Colonic mucosa (tissue), 4 donors: Measurements from ENCODE around the gene HOXB8. TPM values are rescaled to one million over a fixed set of nuclear protein-coding genes. Genes with fewer than 3 reads are reported as not detected.
A peak's percentile ranks its signal among the peaks of the same experiment; 100 is the strongest.

ENCODE experiments used
- DNase-seq: peaks from one replicate; pipeline ENCODE4 v3.0.0-alpha.2; 2020
- H3K27ac ChIP-seq: fragments of 200-600 bp; one replicate; pipeline ENCODE4 v1.8.0; 2021
- H3K27me3 ChIP-seq: fragments of 200-600 bp; one replicate; pipeline ENCODE4 v1.8.0; 2021
- H3K36me3 ChIP-seq: fragments of 200-600 bp; one replicate; pipeline ENCODE4 v1.8.0; 2021
- H3K4me1 ChIP-seq: fragments of 200-600 bp; one replicate; pipeline ENCODE4 v1.8.0; 2021; ENCODE audit warnings: mild to moderate bottlenecking
- H3K4me3 ChIP-seq: fragments of 200-600 bp; one replicate; pipeline ENCODE4 v1.8.0; 2021
- H3K9ac ChIP-seq, 2 donors: one replicate each; pipeline ENCODE4 v1.7.0; 2013; ENCODE audit warnings: control low read depth in 2 of 2, low read depth in 2 of 2, low read length in 2 of 2
- H3K9me3 ChIP-seq: fragments of 200-600 bp; one replicate; pipeline ENCODE4 v1.8.0; 2021
- intact Hi-C: fragments of 100-400 bp; cut with DNase I; formaldehyde crosslinking; loops from one replicate; pipeline ENCODE4 v1.14.1; 2022
- total RNA-seq, 2 donors: library from RNA; stranded (reverse); fragmentation: NEBNext Ultra II Directional in 1 of 2; extraction: Animal tissue kit (Norgen Biotek cat#: 25700) in 1 of 2; gene quantifications; one replicate each; pipeline ENCODE4 v1.2.1, GENCODE V29; 2021
- TF ChIP-seq, protein P1 (sequence below): fragments of 200-600 bp; IDR thresholded peaks from one replicate; pipeline ENCODE4 v1.8.0; 2022; ENCODE audit warnings: antibody characterized with exemption, mild to moderate bottlenecking
- donor health status: healthy.
- donor health status: DM: no; HTN: no; CAD: no.
- donor health status: DM: no; HTN: no; CAD: no.

HOXB8 gene
- total RNA-seq, 2 donors from 2014 or later, result 4.2 to 7.4 TPM

DNA sequence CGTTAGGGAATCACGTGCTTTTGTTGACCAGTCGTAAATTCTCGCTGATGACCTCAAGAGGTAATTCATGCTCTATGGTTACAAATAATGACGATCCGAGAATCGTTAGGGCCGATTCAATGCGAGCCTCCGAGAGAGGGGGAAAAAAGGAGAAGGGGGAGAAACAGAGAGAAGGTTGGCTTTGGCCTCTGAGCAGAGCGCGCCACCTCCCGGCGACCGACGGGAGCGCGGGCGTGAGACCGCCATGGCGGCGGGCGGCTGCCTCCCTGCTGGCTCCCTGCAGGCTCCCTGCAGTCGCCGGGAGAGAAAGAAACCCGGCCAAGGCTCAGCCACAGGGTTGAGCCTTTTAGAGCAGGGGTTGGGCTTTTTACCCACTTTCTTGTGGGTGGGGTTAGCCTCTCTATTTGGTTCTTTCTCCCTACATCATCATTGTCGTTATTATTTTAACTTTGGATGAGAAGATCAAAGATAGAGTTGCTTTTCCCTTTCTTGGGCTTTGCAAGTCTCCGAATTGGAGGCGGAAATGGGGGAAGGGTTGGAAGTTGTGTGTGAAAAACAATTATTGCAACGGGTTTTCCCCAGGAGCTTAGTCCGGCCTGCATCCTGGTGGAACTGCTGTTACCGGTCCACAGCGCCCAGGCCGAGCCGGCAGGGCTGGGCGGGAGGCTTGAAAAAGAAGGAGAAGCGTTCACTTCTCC is 21.1 kb downstream of the HOXB8 start:
- peak overlapping the region; percentile 19 to 40 for H3K9ac ChIP-seq
- no peaks in the 10 kb centered on the region for H3K9me3 ChIP-seq
- peaks cover 4% of the 10 kb centered on the region for H3K4me1 ChIP-seq
- no peaks in the 10 kb centered on the region for H3K27me3 ChIP-seq
- TF ChIP-seq, protein P1, sequence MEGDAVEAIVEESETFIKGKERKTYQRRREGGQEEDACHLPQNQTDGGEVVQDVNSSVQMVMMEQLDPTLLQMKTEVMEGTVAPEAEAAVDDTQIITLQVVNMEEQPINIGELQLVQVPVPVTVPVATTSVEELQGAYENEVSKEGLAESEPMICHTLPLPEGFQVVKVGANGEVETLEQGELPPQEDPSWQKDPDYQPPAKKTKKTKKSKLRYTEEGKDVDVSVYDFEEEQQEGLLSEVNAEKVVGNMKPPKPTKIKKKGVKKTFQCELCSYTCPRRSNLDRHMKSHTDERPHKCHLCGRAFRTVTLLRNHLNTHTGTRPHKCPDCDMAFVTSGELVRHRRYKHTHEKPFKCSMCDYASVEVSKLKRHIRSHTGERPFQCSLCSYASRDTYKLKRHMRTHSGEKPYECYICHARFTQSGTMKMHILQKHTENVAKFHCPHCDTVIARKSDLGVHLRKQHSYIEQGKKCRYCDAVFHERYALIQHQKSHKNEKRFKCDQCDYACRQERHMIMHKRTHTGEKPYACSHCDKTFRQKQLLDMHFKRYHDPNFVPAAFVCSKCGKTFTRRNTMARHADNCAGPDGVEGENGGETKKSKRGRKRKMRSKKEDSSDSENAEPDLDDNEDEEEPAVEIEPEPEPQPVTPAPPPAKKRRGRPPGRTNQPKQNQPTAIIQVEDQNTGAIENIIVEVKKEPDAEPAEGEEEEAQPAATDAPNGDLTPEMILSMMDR, result peak; percentile 74
- peak overlapping the region; percentile 63 for H3K27ac ChIP-seq
- intact Hi-C loops, result no loop called here
- peaks cover 8% of the 10 kb centered on the region for H3K36me3 ChIP-seq
- peak; percentile 72 for DNase-seq
- no peak overlapping the region for H3K4me3 ChIP-seq

DNA sequence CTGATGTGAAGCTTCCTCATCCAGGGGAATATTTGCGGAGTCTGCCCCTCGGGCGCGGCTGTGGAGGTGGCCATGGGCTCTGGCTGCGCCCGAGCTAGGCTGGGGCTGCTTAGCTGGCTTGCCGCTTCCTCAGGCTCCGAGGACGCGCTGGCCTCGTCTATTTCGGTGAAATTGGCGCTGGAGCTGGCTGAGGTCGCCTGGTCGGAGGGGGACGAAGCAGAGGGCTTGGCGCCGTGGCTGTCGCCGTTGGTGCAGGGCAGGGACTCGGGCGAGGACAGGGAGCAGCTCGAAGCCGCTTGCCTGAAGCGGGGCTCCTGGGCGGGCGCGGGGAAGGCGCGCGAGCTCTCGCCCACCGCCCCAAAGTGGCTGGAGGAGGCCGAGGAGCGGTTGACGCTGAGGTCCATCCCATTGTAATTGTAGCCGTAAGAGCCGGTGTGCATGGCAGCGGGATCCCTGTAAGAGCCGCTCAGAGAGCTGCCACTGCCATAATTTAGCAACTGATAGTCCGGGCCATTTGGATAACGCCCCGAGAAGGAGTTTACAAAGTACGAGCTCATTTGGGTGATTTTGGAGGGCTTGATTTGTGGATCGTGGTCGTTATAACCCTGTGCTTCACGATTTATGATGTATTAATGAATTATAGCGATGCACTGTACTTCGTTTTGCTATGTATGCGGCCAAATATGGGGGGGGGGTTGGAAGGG is 21.8 kb downstream of the HOXB8 start, which contains the start of gene HOXB5:
HOXB5 (minus strand) TSS at position 654 of the 704 bp plus-strand sequence; CDS start at position 557, 97 bp downstream.
- TF ChIP-seq, protein P1, result no peak
- Histone ChIP-seq H3K4me1 (no peaks in the 10 kb centered on the region), H3K9ac (peak within 1 kb of the TSS; percentile 58 to 80), H3K9me3 (no peaks in the 10 kb centered on the region), H3K36me3 (peaks cover 8% of the 10 kb centered on the region), H3K27me3 (no peaks in the 10 kb centered on the region), H3K4me3 (peak within 1 kb of the TSS; percentile 27), H3K27ac (peak within 1 kb of the TSS; percentile 63)
- intact Hi-C loops, result no loop called here
- no peak for DNase-seq

DNA sequence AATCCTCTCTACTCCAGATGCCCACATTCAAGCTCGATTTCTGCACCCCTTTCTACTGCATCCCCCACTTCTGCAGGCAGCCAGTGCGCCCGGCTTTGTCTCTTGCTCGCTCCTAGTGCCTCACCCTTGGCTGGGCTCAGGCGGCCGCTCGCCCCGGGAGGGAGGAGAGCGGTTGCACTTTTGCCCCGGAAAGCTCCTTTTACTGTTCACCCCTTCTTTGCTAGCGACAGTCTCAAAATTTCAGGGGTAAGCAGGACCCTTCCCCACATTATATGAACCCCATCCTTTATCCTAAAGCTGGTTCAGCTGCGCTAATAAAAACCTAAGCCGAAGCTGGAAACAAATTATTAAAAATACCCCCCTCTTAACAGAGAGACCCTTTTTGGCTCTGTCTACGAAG is 22.5 kb downstream of the HOXB8 start:
- H3K4me1 ChIP-seq, result no peaks in the 10 kb centered on the region
- intact Hi-C loops, result no loop called here
- peaks cover 8% of the 10 kb centered on the region for H3K36me3 ChIP-seq
- H3K27me3 ChIP-seq, result no peaks in the 10 kb centered on the region
- H3K9me3 ChIP-seq, result no peaks in the 10 kb centered on the region
- H3K9ac ChIP-seq, result peak overlapping the region; percentile 58 to 80
- TF ChIP-seq, protein P1, result no peak
- peak overlapping the region; percentile 27 for H3K4me3 ChIP-seq
- peak overlapping the region; percentile 63 for H3K27ac ChIP-seq
- no peak for DNase-seq

DNA sequence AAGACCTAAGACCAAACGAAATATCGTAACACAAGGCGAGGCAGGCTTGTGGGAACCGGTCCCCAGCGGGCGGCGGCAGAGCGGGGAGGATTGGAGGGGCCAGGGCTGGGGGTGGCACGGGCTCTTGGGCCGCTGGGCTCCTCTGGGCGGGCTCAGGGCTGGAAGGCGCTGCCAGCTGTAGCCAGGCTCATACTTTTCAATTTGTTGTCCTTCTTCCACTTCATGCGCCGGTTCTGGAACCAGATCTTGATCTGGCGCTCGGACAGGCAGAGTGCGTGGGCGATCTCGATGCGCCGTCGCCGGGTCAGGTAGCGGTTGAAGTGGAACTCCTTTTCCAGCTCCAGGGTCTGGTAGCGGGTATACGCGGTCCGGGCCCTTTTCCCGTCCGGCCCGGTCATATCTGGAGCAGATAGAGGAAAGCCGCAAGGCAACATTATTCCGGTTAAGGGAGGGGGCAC is 23.0 kb downstream of the HOXB8 start:
- Histone ChIP-seq H3K4me3 (peak overlapping the region; percentile 27), H3K4me1 (no peaks in the 10 kb centered on the region), H3K9ac (peak overlapping the region; percentile 58 to 80), H3K27me3 (no peaks in the 10 kb centered on the region), H3K36me3 (peaks cover 8% of the 10 kb centered on the region), H3K27ac (peak overlapping the region; percentile 63), H3K9me3 (no peaks in the 10 kb centered on the region)
- intact Hi-C loops, result no loop called here
- no peak for DNase-seq
- TF ChIP-seq, protein P1, result no peak

DNA sequence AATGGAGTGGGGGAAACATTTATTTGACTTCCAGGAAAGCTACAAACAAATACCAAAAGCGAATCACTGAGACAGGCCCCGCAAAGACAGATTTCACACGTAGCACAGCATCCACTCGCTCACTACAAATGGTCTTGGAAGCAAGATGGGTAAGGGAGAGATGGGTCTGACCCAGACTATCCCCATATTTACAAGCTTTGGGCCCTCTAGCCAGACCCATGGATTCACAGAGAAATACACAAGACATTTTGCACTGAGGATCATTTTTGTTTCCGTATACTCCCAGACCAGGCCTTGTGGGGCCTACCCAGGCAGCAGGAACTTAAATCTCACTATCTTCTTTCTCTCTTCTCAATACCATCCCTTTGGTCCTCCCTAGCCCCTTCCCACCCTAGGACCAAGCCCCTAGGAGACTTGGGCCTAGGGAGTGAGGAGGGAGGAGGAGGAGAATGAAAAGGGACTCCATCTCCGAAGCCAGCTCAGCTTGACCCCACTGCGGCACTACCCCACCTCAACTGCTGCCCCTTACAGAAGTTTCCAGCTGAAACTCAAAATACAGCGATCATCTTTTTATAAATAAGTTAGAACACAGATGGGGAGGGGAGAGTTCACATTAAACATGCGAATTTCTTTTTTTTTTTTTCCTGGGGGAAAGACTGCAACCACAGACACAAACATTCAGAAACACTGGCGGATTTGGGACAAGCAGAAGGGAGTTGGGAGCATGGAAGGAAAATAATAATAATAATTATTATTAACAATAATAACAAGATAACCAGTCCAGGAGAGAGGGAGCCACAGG is 23.6 kb downstream of the HOXB8 start:
- H3K27ac ChIP-seq, result peak overlapping the region; percentile 88
- peak overlapping the region; percentile 27 for H3K4me3 ChIP-seq
- intact Hi-C loops, result no loop called here
- H3K27me3 ChIP-seq, result no peaks in the 10 kb centered on the region
- DNase-seq, result no peak
- H3K4me1 ChIP-seq, result peaks cover under 1% of the 10 kb centered on the region
- H3K36me3 ChIP-seq, result peaks cover 8% of the 10 kb centered on the region
- H3K9me3 ChIP-seq, result no peaks in the 10 kb centered on the region
- H3K9ac ChIP-seq, result peak overlapping the region; percentile 67 to 80
- TF ChIP-seq, protein P1, result no peak
